Measurements from ENCODE around the gene ZBTB48. TPM values are rescaled to one million over a fixed set of nuclear protein-coding genes. Genes with fewer than 3 reads are reported as not detected.

Gene ZBTB48
- total RNA-seq, 4 donors from 2014 or later = 31.6 to 40.4 (median 34.8) TPM

DNA sequence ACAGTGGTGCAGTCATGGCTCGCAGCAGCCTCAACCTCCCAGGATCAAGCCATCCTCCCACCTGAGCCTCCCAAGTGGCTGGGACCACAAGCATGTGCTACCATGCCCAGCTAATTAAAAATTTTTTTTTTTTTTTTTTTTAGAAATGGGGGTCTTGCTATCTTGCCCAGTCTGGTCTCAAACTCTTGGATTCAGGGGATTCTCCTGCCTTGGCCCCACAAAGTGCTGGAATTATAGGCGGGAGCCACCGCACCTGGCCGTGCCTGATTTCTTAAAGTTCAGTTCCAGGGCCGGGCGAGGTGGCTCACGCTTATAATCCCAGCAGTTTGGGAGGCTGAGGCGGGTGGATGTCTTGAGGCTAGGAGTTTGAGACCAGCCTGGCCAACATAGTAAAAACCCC is 51.3 kb downstream of the ZBTB48 start:
- WGBS, 2 donors = 89 to 95% methylated on average over 8 of the region's 8 CpGs
- TF ChIP-seq, protein P1, sequence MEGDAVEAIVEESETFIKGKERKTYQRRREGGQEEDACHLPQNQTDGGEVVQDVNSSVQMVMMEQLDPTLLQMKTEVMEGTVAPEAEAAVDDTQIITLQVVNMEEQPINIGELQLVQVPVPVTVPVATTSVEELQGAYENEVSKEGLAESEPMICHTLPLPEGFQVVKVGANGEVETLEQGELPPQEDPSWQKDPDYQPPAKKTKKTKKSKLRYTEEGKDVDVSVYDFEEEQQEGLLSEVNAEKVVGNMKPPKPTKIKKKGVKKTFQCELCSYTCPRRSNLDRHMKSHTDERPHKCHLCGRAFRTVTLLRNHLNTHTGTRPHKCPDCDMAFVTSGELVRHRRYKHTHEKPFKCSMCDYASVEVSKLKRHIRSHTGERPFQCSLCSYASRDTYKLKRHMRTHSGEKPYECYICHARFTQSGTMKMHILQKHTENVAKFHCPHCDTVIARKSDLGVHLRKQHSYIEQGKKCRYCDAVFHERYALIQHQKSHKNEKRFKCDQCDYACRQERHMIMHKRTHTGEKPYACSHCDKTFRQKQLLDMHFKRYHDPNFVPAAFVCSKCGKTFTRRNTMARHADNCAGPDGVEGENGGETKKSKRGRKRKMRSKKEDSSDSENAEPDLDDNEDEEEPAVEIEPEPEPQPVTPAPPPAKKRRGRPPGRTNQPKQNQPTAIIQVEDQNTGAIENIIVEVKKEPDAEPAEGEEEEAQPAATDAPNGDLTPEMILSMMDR (IDR thresholded peaks at IDR 0.05) = no peak
- no peak for TF ChIP-seq POLR2A (IDR thresholded peaks at IDR 0.05)

GRCh38 chr1:6632588-6633514 is 53.1 kb downstream of the ZBTB48 start:
- WGBS, 2 donors = 91 to 93% methylated on average over 26 to 27 of the region's 30 CpGs
- intact Hi-C loops (cut with DNase I; ENCODE audit: low total_unique reads) = loop anchor here (10.0 kb wide), 1 partner anchor 58 kb away; the partner anchor contains the start of gene ZBTB48
- DNase-seq (ENCODE audit: low spot score in 2 of 2) = no peak
- TF ChIP-seq, protein P1 (IDR thresholded peaks at IDR 0.05) = no peak
- TF ChIP-seq POLR2A (IDR thresholded peaks at IDR 0.05) = no peak
- no peak overlapping the region for H3K4me3 ChIP-seq (ENCODE audit: low read depth, poor library complexity, severe bottlenecking)

More for the DNA sequence above, 51.3 kb downstream of the ZBTB48 start:
- H3K4me3 ChIP-seq (ENCODE audit: low read depth, poor library complexity, severe bottlenecking) = no peak overlapping the region
- intact Hi-C loops (cut with DNase I; ENCODE audit: low total_unique reads) = loop anchor here (10.0 kb wide), 1 partner anchor 56 kb away; the partner anchor contains the start of gene ZBTB48
- no peak for DNase-seq (ENCODE audit: low spot score in 2 of 2)

DNA sequence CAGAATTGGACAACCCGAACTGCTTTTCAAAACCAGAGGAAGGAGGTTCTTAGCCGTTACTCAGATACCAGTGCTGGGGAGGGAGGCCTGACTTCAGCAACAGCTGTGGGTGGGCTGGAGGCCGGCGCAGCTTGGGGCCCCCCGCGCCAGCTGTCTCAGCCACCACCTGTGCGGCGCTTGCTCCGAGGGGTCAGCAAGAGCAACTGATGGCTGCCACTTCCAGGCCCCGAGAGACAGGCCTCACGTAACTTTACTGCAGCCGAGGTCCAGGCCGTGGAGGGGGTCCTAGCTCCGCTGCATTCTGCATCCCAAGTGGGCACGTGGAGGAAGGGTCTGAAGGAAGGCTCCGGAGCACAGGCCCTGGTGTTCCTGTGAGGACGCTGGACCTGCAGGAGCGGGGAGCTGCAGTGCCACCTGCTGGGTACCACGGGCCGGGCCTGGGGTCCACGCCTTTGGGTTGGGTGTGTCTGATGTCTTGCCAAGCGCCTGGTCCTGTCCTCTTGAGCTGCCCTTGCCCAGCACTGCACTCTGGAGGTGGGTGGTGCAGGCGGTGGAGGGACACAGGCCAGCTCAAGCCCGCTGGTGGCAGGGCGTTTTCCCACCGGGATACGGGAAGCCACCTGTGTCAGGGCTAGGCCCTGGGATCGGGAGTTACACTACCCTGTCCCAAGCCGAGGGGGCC is 54.7 kb downstream of the ZBTB48 start:
- TF ChIP-seq POLR2A (IDR thresholded peaks at IDR 0.05) = no peak
- TF ChIP-seq, protein P1 (IDR thresholded peaks at IDR 0.05) = no peak
- 66 to 85% methylated on average over 16 to 23 of the region's 29 CpGs for WGBS, 2 donors
- H3K4me3 ChIP-seq (ENCODE audit: low read depth, poor library complexity, severe bottlenecking) = no peak overlapping the region
- intact Hi-C loops (cut with DNase I; ENCODE audit: low total_unique reads) = loop anchor here (10.0 kb wide), 1 partner anchor 60 kb away; the partner anchor contains the start of gene ZBTB48
- no peak for DNase-seq (ENCODE audit: low spot score in 2 of 2)

DNA sequence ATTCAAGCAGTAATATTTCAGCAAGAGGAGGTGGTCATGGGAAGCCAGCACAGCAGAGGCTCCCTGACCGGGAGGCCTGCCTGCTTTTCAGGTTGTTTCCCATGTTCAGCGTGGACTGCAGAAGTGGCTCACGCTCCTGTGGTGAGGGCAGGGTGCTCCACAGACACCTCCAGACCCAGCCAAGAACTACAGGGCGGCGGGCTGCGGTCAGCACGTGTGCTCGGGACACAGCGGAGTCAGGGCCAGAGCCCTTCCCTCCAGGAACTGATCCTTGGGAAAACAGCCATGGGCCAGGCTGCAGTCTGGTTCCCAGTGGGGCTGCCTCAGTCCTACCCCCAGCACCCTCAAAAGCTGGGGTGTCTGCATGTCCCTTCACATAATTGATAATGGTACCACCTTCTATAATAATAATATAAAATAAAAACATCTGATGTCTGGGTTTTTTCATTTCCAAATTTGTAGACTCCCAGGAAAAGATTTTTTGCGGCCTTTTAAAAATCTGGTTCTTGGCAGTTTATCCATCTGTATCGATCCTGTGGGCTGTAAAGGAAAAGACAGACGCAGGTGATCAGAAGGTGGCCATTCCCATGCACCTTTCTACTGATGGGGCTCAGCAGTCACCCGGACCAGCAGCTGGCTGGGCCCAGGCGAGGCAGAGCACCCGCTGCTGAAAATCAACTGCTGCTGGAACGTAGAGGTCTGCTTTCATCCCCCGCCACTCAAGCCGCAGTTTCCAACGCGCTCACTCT is 55.5 kb downstream of the ZBTB48 start:
- no peak overlapping the region for H3K4me3 ChIP-seq (ENCODE audit: low read depth, poor library complexity, severe bottlenecking)
- no peak for DNase-seq (ENCODE audit: low spot score in 2 of 2)
- TF ChIP-seq, protein P1 (IDR thresholded peaks at IDR 0.05) = no peak
- no peak for TF ChIP-seq POLR2A (IDR thresholded peaks at IDR 0.05)
- WGBS, 2 donors = 87 to 91% methylated on average over 20 of the region's 20 CpGs
- intact Hi-C loops (cut with DNase I; ENCODE audit: low total_unique reads) = loop anchor here (10.0 kb wide), 1 partner anchor 61 kb away; the partner anchor contains the start of gene ZBTB48

Data from lower leg skin (tissue), 4 donors.